K562 (cell line): ENCODE results near the gene ZNF747. TPM values are rescaled to one million over a fixed set of nuclear protein-coding genes. Genes with fewer than 3 reads are reported as not detected.

ENCODE experiments used
- ATAC-seq: fragments of 200-7000 bp; cut with Tn5 transposase; 3 replicates; pipeline ENCODE4 v1.9.1; 2020; ENCODE audit warnings: moderate library complexity
- BruUV-seq: library from RNA; stranded (reverse); fragments of 400-500 nt; replicated peaks from 2 replicates; lab custom pipeline; 2021; lab: Mats Ljungman, UMichigan
- CTCF ChIA-PET: fragments of 300-600 bp; formaldehyde crosslinking; extraction: SDS; loops from one replicate; lab custom pipeline; 2021; ENCODE audit warnings: low intra/inter-chr PET ratio; lab: Yijun Ruan, JAX
- POLR2A ChIA-PET: fragments of 300-600, 350-650 bp; sonication (Branson Sonifier 250); formaldehyde crosslinking; extraction: SDS; loops from one replicate; lab custom pipeline; 2021; ENCODE audit warnings: antibody characterized with exemption, inconsistent platforms; lab: Yijun Ruan, JAX
- DNase-seq, 4 experiments: peaks; one replicate each; pipeline versions ENCODE4 v3.0.0 to v3.0.0-alpha.2; 2011 to 2018; ENCODE audit warnings: low spot score in 3 of 4, mixed read lengths in 3 of 4; ENCODE audit errors: extremely low read depth in 1 of 4
- FAIRE-seq: peaks from 2 replicates; lab custom pipeline; 2011; peaks lifted over from hg19 to GRCh38; lab: Jason Lieb, UNC
- H2AFZ ChIP-seq: 2 replicates; pipeline ENCODE4 v1.6.0; 2011; ENCODE audit warnings: low read depth, low read length, control low read depth, inconsistent platforms
- H3K27ac ChIP-seq: fragments of 200-600 bp; 3 replicates; pipeline ENCODE4 v1.8.0; 2011; ENCODE audit warnings: low read depth, mild to moderate bottlenecking, control low read depth, inconsistent platforms, low read length, moderate library complexity, mixed read lengths; ENCODE audit errors: extremely low read depth
- H3K27me3 ChIP-seq, 2 experiments: fragments of 300-600 bp in 1 of 2; 2 replicates in 1 of 2; 3 replicates in 1 of 2; pipeline versions ENCODE4 v1.6.0 to v1.8.0; 2011; ENCODE audit warnings: inconsistent platforms in 2 of 2, low read length in 2 of 2, mild to moderate bottlenecking in 1 of 2, mixed read lengths in 1 of 2, moderate library complexity in 1 of 2; ENCODE audit not compliant: control insufficient read depth in 2 of 2, insufficient read depth in 2 of 2
- H3K36me3 ChIP-seq: fragments of 300-600 bp; 3 replicates; pipeline ENCODE4 v1.8.0; 2011; ENCODE audit warnings: mild to moderate bottlenecking, low read length, inconsistent platforms; ENCODE audit not compliant: control insufficient read depth, insufficient read depth
- H3K4me1 ChIP-seq, 2 experiments: fragments of 200-600 bp in 1 of 2; replicated peaks in 1 of 2; 2 replicates in 1 of 2; 3 replicates in 1 of 2; pipeline versions ENCODE4 v1.5.1 to v1.8.0; 2011; ENCODE audit warnings: inconsistent platforms in 2 of 2, low read length in 2 of 2, mild to moderate bottlenecking in 1 of 2, mixed read lengths in 1 of 2, moderate library complexity in 1 of 2; ENCODE audit not compliant: control insufficient read depth in 2 of 2, insufficient read depth in 2 of 2
- H3K4me2 ChIP-seq: 2 replicates; pipeline ENCODE4 v1.6.1; 2011; ENCODE audit warnings: low read length, control low read depth, inconsistent platforms, mixed read lengths; ENCODE audit not compliant: insufficient read depth
- H3K4me3 ChIP-seq: fragments of 200-600 bp; sonication (generic), shearing (Covaris generic); 2 replicates; pipeline ENCODE4 v1.5.1; 2016; ENCODE audit warnings: control low read depth, inconsistent platforms
- H3K79me2 ChIP-seq: fragments of 200-600 bp; 3 replicates; pipeline ENCODE4 v1.8.0; 2011; ENCODE audit warnings: low read length, inconsistent platforms; ENCODE audit not compliant: control insufficient read depth, insufficient read depth
- H3K9ac ChIP-seq, 2 experiments: 2 replicates each; pipeline versions ENCODE4 v1.6.0 to v1.6.1; 2011; ENCODE audit warnings: low read depth in 2 of 2, low read length in 2 of 2, control low read depth in 1 of 2, inconsistent platforms in 1 of 2, mild to moderate bottlenecking in 1 of 2, mixed read lengths in 1 of 2; ENCODE audit not compliant: insufficient read depth in 1 of 2
- H3K9me1 ChIP-seq: one replicate; pipeline ENCODE4 v1.6.0; 2011; ENCODE audit warnings: inconsistent platforms, mild to moderate bottlenecking, low read length, moderate library complexity; ENCODE audit not compliant: control insufficient read depth, insufficient read depth
- H3K9me3 ChIP-seq: replicated peaks from 2 replicates; pipeline ENCODE4 v1.5.1; 2011; ENCODE audit warnings: low read depth, low read length, inconsistent platforms; ENCODE audit not compliant: control insufficient read depth, insufficient read depth
- H4K20me1 ChIP-seq: replicated peaks from 2 replicates; pipeline ENCODE4 v1.6.1; 2011; ENCODE audit warnings: low read length, inconsistent platforms, mixed read lengths; ENCODE audit not compliant: control insufficient read depth, insufficient read depth
- BRD9 ChIP-seq: fragments of 450-650 bp; IDR thresholded peaks from 2 replicates; pipeline ENCODE4 v1.6.1; 2018; ENCODE audit warnings: low read depth; ENCODE audit not compliant: partially characterized antibody
- RBFOX2 ChIP-seq: fragments of 200-400 bp; formaldehyde crosslinking; IDR thresholded peaks from 2 replicates; pipeline ENCODE4 v1.6.1; 2017; ENCODE audit warnings: low read depth, mild to moderate bottlenecking, low read length, moderate library complexity
- WGBS: fragments of 100-300 bp; shearing (Covaris generic); methylation state at CpG from one replicate; pipeline ENCODE4 v1.1.6; 2016; ENCODE audit warnings: low coverage, mixed read lengths; ENCODE audit not compliant: insufficient coverage; ENCODE audit errors: missing lambda C conversion rate; 5-methylcytosine and 5-hydroxymethylcytosine counted together
- in situ Hi-C: fragments of 300-500 bp; cut with MboI; formaldehyde crosslinking; loops from 4 replicates; pipeline ENCODE4 v1.15.0; 2018; ENCODE audit warnings: inconsistent platforms, mixed read lengths
- intact Hi-C: fragments of 100-400 bp; cut with micrococcal nuclease; formaldehyde crosslinking; loops from 2 replicates; pipeline ENCODE4 v1.14.2; 2022
- polyA plus RNA-seq, 8 experiments: library from polyadenylated mRNA; depleted of rRNA in 4 of 8; stranded (reverse) in 5 of 8; unstranded in 3 of 8; fragments of >200 nt; fragmentation: Nextera tagmentation in 2 of 8; fragmentation: Illumina TruSeq in 1 of 8; extraction: Ambion mirVana in 2 of 8; extraction: Trizol in 1 of 8; gene quantifications; 2 replicates each; pipeline versions ENCODE4 v1.2.1 to v1.2.3, GENCODE V29; 2011 to 2014; ENCODE audit warnings: inconsistent platforms in 1 of 8, missing spikeins in 1 of 8
- total RNA-seq, 7 experiments: library from RNA; depleted of rRNA in 6 of 7; stranded (reverse); fragments of >200 nt in 6 of 7; fragmentation: Illumina TruSeq in 2 of 7; extraction: Trizol in 2 of 7; gene quantifications; 2 replicates each; pipeline versions ENCODE4 v1.2.1 to v1.2.3, GENCODE V29; 2011 to 2021; ENCODE audit warnings: low replicate concordance in 1 of 7
- TF ChIP-seq, protein P1 (sequence below): fragments of 250-450 bp; sonication (Bioruptor Pico); IDR thresholded peaks from 2 replicates; pipeline ENCODE4 v1.5.0; 2022; ENCODE audit warnings: mild to moderate bottlenecking
- TF ChIP-seq, protein P2 (sequence below): fragments of 250-450 bp; sonication (Bioruptor Pico); IDR thresholded peaks from 2 replicates; pipeline ENCODE4 v1.8.0; 2022; ENCODE audit warnings: inconsistent platforms, mild to moderate bottlenecking, moderate library complexity, borderline replicate concordance
- TF ChIP-seq, protein P3 (sequence below): sonication (generic); formaldehyde crosslinking; IDR thresholded peaks from 2 replicates; pipeline ENCODE4 v1.8.0; 2022; ENCODE audit warnings: mild to moderate bottlenecking, missing genetic modification reagents

ZNF747 gene
- total and polyA plus RNA-seq, 9 of the 15 experiments (the other 6 are each of a cell fraction or from before 2014, with no cell fraction given): 0.14 to 3.3 (median 1.5) TPM

DNA sequence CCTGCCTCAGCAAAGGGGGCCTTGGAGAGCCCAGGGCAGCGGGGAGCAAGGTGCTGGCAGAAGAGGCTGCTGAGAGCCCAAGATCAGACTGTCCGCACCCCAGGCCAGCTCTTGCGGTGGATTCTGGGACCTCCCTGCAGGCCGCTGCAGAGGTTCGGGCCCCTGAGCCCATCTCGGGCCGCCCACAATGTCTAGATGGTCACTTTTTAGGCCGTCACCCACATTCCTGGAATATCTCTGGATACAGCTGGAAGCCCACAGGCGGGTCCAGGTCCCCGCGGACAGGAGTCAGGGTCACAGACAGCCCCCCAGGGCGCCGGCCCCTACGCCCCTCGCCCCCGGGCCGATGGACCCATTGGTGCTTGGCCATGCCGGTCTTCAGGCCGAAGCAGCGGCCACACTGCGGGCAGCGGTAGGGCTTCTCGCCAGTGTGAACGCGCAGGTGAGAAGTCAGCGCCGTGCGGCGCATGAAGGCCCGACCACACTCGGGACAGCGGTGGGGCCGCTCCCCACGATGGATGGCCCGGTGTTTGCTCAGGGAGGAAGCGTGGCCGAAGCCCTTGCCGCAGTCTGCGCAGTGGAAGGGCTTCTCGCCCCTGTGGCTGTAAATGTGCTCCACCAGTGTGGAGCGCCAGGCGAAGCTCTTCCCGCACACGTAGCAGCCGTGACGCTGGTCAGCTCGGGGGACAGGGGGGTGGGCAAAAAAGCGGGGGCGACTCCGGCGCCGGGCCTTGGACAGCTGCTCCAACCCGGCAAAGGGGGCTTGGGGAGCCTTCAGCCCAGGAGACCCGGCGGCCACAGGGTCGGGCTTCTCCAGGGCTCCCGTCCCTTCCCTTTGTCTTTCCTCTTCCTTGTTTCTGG lies 2.1 kb downstream of the ZNF747 start:
- Histone ChIP-seq H2AFZ (no peak overlapping the region), H3K9me1 (no peaks in the 10 kb centered on the region), H3K79me2 (peaks cover 36% of the 10 kb centered on the region), H3K27ac (no peak overlapping the region), H3K4me2 (no peak overlapping the region), H3K36me3 (no peaks in the 10 kb centered on the region; the same call in 2 of the 3 replicates), H3K27me3 (no peaks in the 10 kb centered on the region), H3K9ac (peak overlapping the region in 1 of 2 experiments; percentile 80; a peak in 1 of 4 replicates), H3K9me3 (no peaks in the 10 kb centered on the region), H3K4me1 (peaks cover 22 to 64% of the 10 kb centered on the region in 2 experiments; a peak in 4 of 5 replicates), H4K20me1 (no peaks in the 10 kb centered on the region), H3K4me3 (no peak overlapping the region)
- ChIA-PET CTCF (interaction anchor here (0.8 kb wide), 1 partner anchor 96 kb away, joined by 3 read pairs; no protein-coding TSS in a partner anchor), POLR2A (no interaction called here)
- TF ChIP-seq, protein P1, sequence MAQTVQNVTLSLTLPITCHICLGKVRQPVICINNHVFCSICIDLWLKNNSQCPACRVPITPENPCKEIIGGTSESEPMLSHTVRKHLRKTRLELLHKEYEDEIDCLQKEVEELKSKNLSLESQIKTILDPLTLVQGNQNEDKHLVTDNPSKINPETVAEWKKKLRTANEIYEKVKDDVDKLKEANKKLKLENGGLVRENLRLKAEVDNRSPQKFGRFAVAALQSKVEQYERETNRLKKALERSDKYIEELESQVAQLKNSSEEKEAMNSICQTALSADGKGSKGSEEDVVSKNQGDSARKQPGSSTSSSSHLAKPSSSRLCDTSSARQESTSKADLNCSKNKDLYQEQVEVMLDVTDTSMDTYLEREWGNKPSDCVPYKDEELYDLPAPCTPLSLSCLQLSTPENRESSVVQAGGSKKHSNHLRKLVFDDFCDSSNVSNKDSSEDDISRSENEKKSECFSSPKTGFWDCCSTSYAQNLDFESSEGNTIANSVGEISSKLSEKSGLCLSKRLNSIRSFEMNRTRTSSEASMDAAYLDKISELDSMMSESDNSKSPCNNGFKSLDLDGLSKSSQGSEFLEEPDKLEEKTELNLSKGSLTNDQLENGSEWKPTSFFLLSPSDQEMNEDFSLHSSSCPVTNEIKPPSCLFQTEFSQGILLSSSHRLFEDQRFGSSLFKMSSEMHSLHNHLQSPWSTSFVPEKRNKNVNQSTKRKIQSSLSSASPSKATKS (CRISPR knock-in tag): no peak
- TF ChIP-seq RBFOX2: peak; percentile 24; the same call in 1 of the 2 replicates
- TF ChIP-seq, protein P2, sequence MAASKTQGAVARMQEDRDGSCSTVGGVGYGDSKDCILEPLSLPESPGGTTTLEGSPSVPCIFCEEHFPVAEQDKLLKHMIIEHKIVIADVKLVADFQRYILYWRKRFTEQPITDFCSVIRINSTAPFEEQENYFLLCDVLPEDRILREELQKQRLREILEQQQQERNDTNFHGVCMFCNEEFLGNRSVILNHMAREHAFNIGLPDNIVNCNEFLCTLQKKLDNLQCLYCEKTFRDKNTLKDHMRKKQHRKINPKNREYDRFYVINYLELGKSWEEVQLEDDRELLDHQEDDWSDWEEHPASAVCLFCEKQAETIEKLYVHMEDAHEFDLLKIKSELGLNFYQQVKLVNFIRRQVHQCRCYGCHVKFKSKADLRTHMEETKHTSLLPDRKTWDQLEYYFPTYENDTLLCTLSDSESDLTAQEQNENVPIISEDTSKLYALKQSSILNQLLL: no peak
- no peak for TF ChIP-seq BRD9
- TF ChIP-seq, protein P3, sequence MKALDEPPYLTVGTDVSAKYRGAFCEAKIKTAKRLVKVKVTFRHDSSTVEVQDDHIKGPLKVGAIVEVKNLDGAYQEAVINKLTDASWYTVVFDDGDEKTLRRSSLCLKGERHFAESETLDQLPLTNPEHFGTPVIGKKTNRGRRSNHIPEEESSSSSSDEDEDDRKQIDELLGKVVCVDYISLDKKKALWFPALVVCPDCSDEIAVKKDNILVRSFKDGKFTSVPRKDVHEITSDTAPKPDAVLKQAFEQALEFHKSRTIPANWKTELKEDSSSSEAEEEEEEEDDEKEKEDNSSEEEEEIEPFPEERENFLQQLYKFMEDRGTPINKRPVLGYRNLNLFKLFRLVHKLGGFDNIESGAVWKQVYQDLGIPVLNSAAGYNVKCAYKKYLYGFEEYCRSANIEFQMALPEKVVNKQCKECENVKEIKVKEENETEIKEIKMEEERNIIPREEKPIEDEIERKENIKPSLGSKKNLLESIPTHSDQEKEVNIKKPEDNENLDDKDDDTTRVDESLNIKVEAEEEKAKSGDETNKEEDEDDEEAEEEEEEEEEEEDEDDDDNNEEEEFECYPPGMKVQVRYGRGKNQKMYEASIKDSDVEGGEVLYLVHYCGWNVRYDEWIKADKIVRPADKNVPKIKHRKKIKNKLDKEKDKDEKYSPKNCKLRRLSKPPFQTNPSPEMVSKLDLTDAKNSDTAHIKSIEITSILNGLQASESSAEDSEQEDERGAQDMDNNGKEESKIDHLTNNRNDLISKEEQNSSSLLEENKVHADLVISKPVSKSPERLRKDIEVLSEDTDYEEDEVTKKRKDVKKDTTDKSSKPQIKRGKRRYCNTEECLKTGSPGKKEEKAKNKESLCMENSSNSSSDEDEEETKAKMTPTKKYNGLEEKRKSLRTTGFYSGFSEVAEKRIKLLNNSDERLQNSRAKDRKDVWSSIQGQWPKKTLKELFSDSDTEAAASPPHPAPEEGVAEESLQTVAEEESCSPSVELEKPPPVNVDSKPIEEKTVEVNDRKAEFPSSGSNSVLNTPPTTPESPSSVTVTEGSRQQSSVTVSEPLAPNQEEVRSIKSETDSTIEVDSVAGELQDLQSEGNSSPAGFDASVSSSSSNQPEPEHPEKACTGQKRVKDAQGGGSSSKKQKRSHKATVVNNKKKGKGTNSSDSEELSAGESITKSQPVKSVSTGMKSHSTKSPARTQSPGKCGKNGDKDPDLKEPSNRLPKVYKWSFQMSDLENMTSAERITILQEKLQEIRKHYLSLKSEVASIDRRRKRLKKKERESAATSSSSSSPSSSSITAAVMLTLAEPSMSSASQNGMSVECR (CRISPR knock-in tag): no peak
- DNase-seq (no peak), ATAC-seq (no peak), FAIRE-seq (no peak)
- BruUV-seq: no TSS peak
- in situ Hi-C loops (no loop called here), intact Hi-C loops (loop anchor here (10.0 kb wide), 1 partner anchor 162 kb away; the partner anchor contains the start of gene SRCAP)
- 97% methylated on average over 27 of the region's 57 CpGs for WGBS
